HepG2 (cell line): ENCODE results near the gene CMTM8. TPM values are rescaled to one million over a fixed set of nuclear protein-coding genes. Genes with fewer than 3 reads are reported as not detected.

Experiments
- ELF1 ChIP-seq: sonication (generic); formaldehyde crosslinking; IDR thresholded peaks from 2 replicates; pipeline ENCODE4 v1.4.0; 2020; ENCODE audit warnings: missing genetic modification reagents
- HOXA7 ChIP-seq: sonication (generic); formaldehyde crosslinking; IDR thresholded peaks from 2 replicates; pipeline ENCODE4 v1.8.1; 2022; ENCODE audit warnings: mild to moderate bottlenecking, missing genetic modification reagents, moderate library complexity
- KDM4B ChIP-seq: sonication (generic); formaldehyde crosslinking; IDR thresholded peaks from 2 replicates; pipeline ENCODE4 v1.4.0; 2020; ENCODE audit warnings: missing genetic modification reagents
- POLR2AphosphoS5 ChIP-seq: IDR thresholded peaks from 2 replicates; pipeline ENCODE4 v1.6.1; 2012; ENCODE audit warnings: low read depth, low read length
- RXRA ChIP-seq: sonication (generic); formaldehyde crosslinking; IDR thresholded peaks from 2 replicates; pipeline ENCODE4 v1.5.1; 2020; ENCODE audit warnings: missing genetic modification reagents
- SMYD3 ChIP-seq: sonication (generic); formaldehyde crosslinking; IDR thresholded peaks from 2 replicates; pipeline ENCODE4 v1.8.1; 2023; ENCODE audit warnings: mild to moderate bottlenecking, missing genetic modification reagents
- TBP ChIP-seq: sonication (generic); formaldehyde crosslinking; IDR thresholded peaks from 2 replicates; pipeline ENCODE4 v1.5.0; 2020; ENCODE audit warnings: missing genetic modification reagents
- ZC3H13 ChIP-seq: sonication (generic); formaldehyde crosslinking; IDR thresholded peaks from 2 replicates; pipeline ENCODE4 v1.8.1; 2023; ENCODE audit warnings: mild to moderate bottlenecking, missing genetic modification reagents, moderate library complexity
- ZFP36L1 ChIP-seq: sonication (generic); formaldehyde crosslinking; IDR thresholded peaks from 2 replicates; pipeline ENCODE4 v1.8.0; 2022; ENCODE audit warnings: mild to moderate bottlenecking, missing genetic modification reagents, moderate library complexity
- ZMYM3 ChIP-seq: sonication (generic); formaldehyde crosslinking; IDR thresholded peaks from 2 replicates; pipeline ENCODE4 v1.5.1; 2020; ENCODE audit warnings: mild to moderate bottlenecking, missing genetic modification reagents
- ZNF326 ChIP-seq: sonication (generic); formaldehyde crosslinking; IDR thresholded peaks from 2 replicates; pipeline ENCODE4 v1.4.0; 2020; ENCODE audit warnings: missing genetic modification reagents, borderline replicate concordance
- ZNF33B ChIP-seq: sonication (generic); formaldehyde crosslinking; IDR thresholded peaks from 2 replicates; pipeline ENCODE4 v1.5.1; 2020; ENCODE audit warnings: mild to moderate bottlenecking, missing genetic modification reagents
- ZNF34 ChIP-seq: sonication (generic); formaldehyde crosslinking; IDR thresholded peaks from 2 replicates; pipeline ENCODE4 v1.4.0; 2020; ENCODE audit warnings: mild to moderate bottlenecking, missing genetic modification reagents, borderline replicate concordance
- ZNF737 ChIP-seq: sonication (generic); formaldehyde crosslinking; IDR thresholded peaks from 2 replicates; pipeline ENCODE4 v1.5.0; 2020; ENCODE audit warnings: missing genetic modification reagents, mild to moderate bottlenecking, borderline replicate concordance
- ZNF768 ChIP-seq: sonication (generic); formaldehyde crosslinking; IDR thresholded peaks from 2 replicates; pipeline ENCODE4 v1.4.0; 2020; ENCODE audit warnings: missing genetic modification reagents
- ZNF775 ChIP-seq: sonication (generic); formaldehyde crosslinking; IDR thresholded peaks from 2 replicates; pipeline ENCODE4 v1.4.0; 2020; ENCODE audit warnings: missing genetic modification reagents, mild to moderate bottlenecking, moderate library complexity, borderline replicate concordance
- ZNF792 ChIP-seq: IDR thresholded peaks from 2 replicates; pipeline ENCODE4 v1.6.1; 2016
- ZNF891 ChIP-seq: sonication (generic); formaldehyde crosslinking; IDR thresholded peaks from 2 replicates; pipeline ENCODE4 v1.5.0; 2020; ENCODE audit warnings: mild to moderate bottlenecking, missing genetic modification reagents
- polyA plus RNA-seq, 8 experiments: library from polyadenylated mRNA; depleted of rRNA in 3 of 8; stranded (reverse) in 7 of 8; unstranded in 1 of 8; fragments of >200 nt; fragmentation: Illumina TruSeq in 4 of 8; extraction: Trizol in 4 of 8; gene quantifications; 2 replicates each; pipeline versions ENCODE4 v1.2.1 to v1.2.3, GENCODE V29; 2011 to 2016; ENCODE audit warnings: low read depth in 4 of 8, missing spikeins in 1 of 8, mixed read lengths in 1 of 8; ENCODE audit not compliant: insufficient read depth in 1 of 8
- total RNA-seq, 5 experiments: library from RNA; depleted of rRNA; stranded (reverse); fragments of >200 nt; fragmentation: Illumina TruSeq; extraction: Trizol; gene quantifications; 2 replicates each; pipeline ENCODE4 v1.2.3, GENCODE V29; 2016; ENCODE audit warnings: low read depth in 1 of 5
- TF ChIP-seq, protein P1 (sequence below): sonication (generic); formaldehyde crosslinking; IDR thresholded peaks from 2 replicates; pipeline ENCODE4 v1.4.0; 2020; ENCODE audit warnings: missing genetic modification reagents, mild to moderate bottlenecking, borderline replicate concordance
- TF ChIP-seq, protein P2 (sequence below): sonication (generic); formaldehyde crosslinking; IDR thresholded peaks from 2 replicates; pipeline ENCODE4 v1.5.0; 2020; ENCODE audit warnings: mild to moderate bottlenecking, missing genetic modification reagents, borderline replicate concordance

CMTM8 gene
- total and polyA plus RNA-seq, 2 of the 13 experiments (the other 11 are each of a cell fraction or from before 2014, with no cell fraction given): 8.9 to 15.8 TPM

DNA sequence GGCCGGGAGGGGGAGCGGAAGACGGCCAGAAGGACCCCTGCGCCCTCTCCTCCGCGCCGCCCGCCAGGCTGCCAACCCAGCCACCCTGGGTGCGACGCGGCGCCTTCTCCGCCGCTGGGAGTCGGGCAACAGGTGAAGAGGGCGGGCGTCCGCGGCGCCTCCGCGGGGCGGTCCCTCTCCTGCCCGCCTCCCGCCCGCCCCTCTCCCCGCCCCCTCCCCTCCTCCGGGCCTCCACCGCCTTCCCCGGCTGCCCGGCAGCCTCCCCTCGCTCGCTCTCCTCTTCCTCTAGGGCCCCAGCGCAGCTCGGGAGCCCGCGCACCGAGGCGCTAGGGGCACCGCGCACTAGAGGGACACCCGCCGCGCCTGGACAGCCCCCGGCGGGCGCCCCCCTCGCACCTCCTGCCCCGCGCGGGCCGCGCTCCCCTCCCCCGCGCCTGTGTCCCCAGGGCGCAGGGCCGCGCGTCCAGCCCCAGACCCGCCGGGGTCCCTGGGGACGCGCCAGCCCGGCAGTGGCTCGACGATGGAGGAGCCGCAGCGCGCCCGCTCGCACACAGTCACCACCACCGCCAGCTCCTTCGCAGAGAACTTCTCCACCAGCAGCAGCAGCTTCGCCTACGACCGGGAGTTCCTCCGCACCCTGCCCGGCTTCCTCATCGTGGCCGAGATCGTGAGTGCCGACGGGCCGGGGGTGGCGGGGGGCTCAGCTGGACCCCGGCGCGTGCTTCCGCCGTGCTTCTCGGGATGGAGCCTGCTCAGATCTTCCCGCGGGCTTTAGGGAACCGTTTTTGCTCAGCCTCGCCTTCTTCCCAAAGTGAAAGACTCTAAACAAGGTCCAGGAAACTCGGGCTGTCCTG lies at the start of gene CMTM8 (continued):
- TF ChIP-seq, protein P1, sequence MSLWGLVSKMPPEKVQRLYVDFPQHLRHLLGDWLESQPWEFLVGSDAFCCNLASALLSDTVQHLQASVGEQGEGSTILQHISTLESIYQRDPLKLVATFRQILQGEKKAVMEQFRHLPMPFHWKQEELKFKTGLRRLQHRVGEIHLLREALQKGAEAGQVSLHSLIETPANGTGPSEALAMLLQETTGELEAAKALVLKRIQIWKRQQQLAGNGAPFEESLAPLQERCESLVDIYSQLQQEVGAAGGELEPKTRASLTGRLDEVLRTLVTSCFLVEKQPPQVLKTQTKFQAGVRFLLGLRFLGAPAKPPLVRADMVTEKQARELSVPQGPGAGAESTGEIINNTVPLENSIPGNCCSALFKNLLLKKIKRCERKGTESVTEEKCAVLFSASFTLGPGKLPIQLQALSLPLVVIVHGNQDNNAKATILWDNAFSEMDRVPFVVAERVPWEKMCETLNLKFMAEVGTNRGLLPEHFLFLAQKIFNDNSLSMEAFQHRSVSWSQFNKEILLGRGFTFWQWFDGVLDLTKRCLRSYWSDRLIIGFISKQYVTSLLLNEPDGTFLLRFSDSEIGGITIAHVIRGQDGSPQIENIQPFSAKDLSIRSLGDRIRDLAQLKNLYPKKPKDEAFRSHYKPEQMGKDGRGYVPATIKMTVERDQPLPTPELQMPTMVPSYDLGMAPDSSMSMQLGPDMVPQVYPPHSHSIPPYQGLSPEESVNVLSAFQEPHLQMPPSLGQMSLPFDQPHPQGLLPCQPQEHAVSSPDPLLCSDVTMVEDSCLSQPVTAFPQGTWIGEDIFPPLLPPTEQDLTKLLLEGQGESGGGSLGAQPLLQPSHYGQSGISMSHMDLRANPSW (CRISPR knock-in tag): no peak
- TF ChIP-seq KDM4B (CRISPR knock-in tag) (no peak), HOXA7 (CRISPR knock-in tag) (no peak), ZNF326 (CRISPR knock-in tag) (no peak), ZNF737 (CRISPR knock-in tag) (no peak), ZFP36L1 (CRISPR knock-in tag) (no peak; the same call in 1 of the 2 replicates), ZNF792 (CRISPR knock-in tag) (no peak), ZNF775 (CRISPR knock-in tag) (no peak), ZNF33B (CRISPR knock-in tag) (no peak), ZMYM3 (CRISPR knock-in tag) (no peak), ELF1 (no peak), ZC3H13 (CRISPR knock-in tag) (no peak), ZNF34 (CRISPR knock-in tag) (no peak), POLR2AphosphoS5 (peak; percentile 66), SMYD3 (CRISPR knock-in tag) (no peak), TBP (CRISPR knock-in tag) (no peak), RXRA (CRISPR knock-in tag) (peak; percentile 28; the same call in 1 of the 2 replicates), ZNF891 (CRISPR knock-in tag) (peak; percentile 48; the same call in 1 of the 2 replicates), ZNF768 (CRISPR knock-in tag) (no peak)
- TF ChIP-seq, protein P2, sequence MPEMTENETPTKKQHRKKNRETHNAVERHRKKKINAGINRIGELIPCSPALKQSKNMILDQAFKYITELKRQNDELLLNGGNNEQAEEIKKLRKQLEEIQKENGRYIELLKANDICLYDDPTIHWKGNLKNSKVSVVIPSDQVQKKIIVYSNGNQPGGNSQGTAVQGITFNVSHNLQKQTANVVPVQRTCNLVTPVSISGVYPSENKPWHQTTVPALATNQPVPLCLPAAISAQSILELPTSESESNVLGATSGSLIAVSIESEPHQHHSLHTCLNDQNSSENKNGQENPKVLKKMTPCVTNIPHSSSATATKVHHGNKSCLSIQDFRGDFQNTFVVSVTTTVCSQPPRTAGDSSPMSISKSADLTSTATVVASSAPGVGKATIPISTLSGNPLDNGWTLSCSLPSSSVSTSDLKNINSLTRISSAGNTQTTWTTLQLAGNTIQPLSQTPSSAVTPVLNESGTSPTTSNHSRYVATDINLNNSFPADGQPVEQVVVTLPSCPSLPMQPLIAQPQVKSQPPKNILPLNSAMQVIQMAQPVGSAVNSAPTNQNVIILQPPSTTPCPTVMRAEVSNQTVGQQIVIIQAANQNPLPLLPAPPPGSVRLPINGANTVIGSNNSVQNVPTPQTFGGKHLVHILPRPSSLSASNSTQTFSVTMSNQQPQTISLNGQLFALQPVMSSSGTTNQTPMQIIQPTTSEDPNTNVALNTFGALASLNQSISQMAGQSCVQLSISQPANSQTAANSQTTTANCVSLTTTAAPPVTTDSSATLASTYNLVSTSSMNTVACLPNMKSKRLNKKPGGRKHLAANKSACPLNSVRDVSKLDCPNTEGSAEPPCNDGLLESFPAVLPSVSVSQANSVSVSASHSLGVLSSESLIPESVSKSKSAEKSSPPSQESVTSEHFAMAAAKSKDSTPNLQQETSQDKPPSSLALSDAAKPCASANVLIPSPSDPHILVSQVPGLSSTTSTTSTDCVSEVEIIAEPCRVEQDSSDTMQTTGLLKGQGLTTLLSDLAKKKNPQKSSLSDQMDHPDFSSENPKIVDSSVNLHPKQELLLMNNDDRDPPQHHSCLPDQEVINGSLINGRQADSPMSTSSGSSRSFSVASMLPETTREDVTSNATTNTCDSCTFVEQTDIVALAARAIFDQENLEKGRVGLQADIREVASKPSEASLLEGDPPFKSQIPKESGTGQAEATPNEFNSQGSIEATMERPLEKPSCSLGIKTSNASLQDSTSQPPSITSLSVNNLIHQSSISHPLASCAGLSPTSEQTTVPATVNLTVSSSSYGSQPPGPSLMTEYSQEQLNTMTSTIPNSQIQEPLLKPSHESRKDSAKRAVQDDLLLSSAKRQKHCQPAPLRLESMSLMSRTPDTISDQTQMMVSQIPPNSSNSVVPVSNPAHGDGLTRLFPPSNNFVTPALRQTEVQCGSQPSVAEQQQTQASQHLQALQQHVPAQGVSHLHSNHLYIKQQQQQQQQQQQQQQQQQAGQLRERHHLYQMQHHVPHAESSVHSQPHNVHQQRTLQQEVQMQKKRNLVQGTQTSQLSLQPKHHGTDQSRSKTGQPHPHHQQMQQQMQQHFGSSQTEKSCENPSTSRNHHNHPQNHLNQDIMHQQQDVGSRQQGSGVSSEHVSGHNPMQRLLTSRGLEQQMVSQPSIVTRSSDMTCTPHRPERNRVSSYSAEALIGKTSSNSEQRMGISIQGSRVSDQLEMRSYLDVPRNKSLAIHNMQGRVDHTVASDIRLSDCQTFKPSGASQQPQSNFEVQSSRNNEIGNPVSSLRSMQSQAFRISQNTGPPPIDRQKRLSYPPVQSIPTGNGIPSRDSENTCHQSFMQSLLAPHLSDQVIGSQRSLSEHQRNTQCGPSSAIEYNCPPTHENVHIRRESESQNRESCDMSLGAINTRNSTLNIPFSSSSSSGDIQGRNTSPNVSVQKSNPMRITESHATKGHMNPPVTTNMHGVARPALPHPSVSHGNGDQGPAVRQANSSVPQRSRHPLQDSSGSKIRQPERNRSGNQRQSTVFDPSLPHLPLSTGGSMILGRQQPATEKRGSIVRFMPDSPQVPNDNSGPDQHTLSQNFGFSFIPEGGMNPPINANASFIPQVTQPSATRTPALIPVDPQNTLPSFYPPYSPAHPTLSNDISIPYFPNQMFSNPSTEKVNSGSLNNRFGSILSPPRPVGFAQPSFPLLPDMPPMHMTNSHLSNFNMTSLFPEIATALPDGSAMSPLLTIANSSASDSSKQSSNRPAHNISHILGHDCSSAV (CRISPR knock-in tag): no peak
